Measurements from ENCODE around the gene TRIM41. TPM values are rescaled to one million over a fixed set of nuclear protein-coding genes. Genes with fewer than 3 reads are reported as not detected.
"Not testable (repeated sequence)": the region's sequence is repeated elsewhere in the genome, so short reads cannot be mapped to it uniquely, and the experiment has no call there.

Gene TRIM41
- total RNA-seq = 10 to 100 TPM; 40.0 to 44.7 TPM

DNA sequence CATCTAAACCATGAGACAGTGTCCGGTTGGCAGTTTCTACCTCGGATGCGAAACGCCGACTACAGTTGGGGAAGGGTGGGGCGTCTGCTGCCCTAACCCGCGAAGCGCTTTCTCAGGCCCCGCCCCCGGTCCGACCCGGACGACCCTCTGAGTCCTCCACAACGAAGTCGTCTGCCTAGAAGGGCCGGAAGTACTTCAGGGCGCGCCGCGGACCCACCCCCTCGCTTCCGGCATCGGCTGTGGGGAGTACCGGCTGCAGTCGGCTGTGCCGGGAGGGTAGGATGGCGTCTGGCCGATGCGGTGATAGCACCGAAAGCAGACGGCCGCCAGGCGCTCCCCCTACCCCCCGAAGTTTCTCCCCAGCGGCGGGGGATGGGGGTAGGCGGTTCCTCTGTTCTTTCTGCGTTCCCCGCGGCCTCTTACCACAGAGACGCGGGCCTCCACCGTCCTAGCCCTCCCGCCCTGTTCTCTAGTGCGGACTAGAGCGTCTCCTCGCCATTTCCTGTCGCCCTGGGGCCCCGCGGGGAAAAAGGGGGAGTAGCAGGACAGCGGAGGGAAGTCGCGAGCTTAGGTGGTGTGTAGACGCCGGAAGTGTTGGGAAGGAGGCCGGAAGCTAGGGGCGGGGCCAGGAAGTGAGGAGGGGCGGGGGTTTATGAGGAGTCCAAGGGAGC, at the start of gene TRIM41:
Gene TRIM41, plus strand, starts transcription at position 224 of the 671 bp plus-strand sequence. CDS start 719 bp downstream, outside the sequence.
- H3K4me1 Mint-ChIP-seq (ENCODE audit: low read depth) = peaks cover 68% of the 10 kb centered on the region
- no peaks in the 10 kb centered on the region for H3K9me3 Mint-ChIP-seq (ENCODE audit: insufficient read depth)
- peak; percentile 65 for ATAC-seq

DNA sequence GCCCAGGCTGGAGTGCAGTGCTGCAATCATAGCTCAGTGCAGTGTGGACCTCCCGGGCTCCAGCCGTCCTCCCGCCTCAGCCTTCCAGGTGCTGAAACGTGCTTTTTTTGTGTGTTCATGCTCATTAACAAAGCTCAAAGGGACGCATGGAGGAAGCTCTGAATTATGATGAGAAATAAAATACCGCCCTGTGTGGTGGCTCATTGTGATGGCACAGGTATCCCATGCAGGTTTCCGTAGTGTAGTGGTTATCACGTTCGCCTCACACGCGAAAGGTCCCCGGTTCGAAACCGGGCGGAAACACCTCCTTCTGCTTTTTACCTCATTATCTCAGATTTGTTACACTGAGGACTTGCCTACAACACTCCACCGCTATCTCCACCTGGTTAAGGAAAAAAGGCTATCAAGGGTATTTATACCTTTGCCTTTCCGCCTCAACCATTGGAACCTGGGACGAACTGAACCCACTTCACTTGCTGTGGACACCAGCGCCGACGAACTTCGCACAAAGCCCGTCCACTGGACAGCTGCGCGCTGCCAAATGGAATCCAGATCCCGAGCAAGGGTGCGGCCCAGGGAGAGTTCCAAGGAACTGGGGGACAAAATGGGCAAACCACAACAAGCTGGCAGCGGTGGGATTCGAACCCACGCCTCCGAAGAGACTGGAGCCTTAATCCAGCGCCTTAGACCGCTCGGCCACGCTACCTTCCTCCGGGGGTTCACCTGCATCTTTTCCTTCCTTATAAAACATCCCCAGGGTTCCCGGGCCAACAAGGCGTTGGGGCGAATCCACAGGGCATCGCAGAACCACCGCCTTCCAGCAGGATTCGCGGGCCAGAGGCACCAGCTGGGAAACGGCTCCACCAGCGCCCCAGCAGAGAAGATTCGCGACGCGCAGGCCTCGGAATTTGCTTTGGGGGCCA, 49.4 kb upstream of the TRIM41 start:
- peak overlapping the region; percentile 81 for H3K4me3 Mint-ChIP-seq
- no peaks in the 10 kb centered on the region for H3K9me3 Mint-ChIP-seq (ENCODE audit: insufficient read depth)
- peaks cover 6% of the 10 kb centered on the region for H3K36me3 Mint-ChIP-seq (ENCODE audit: low read depth)
- DNase-seq (peak; percentile 85), ATAC-seq (peak; percentile 79)
- POLR2A ChIA-PET = interaction anchor here (0.6 to 1.9 kb wide), 13 partner anchors 10 to 680 kb away, joined by 3 to 13 read pairs (median 4); no protein-coding TSS in a partner anchor
- peaks cover 28% of the 10 kb centered on the region for H3K27me3 Mint-ChIP-seq (ENCODE audit: low read depth)
- peak overlapping the region; percentile 96 for H3K27ac Mint-ChIP-seq
- CTCF ChIA-PET = interaction anchor here (0.6 to 3.1 kb wide), 7 partner anchors 10 to 64 kb away, joined by 3 to 25 read pairs (median 6); no protein-coding TSS in a partner anchor
- peaks cover 47% of the 10 kb centered on the region for H3K4me1 Mint-ChIP-seq (ENCODE audit: low read depth)

More for the DNA sequence above, at the start of gene TRIM41:
- ChIA-PET CTCF (interaction anchor here (0.6 to 2.1 kb wide), 9 partner anchors 16 to 1272 kb away, joined by 3 to 8 read pairs (median 4); partner anchors contain the start of gene RACK1), POLR2A (interaction anchor here (0.6 to 8.9 kb wide), 17 partner anchors 8 to 422 kb away, joined by 3 to 157 read pairs (median 4); partner anchors contain the start of genes RACK1 and TRIM52)
- peak within 1 kb of the TSS; percentile 99 for H3K4me3 Mint-ChIP-seq
- peaks cover 29% of the 10 kb centered on the region for H3K36me3 Mint-ChIP-seq (ENCODE audit: low read depth)
- peak; percentile 99 for DNase-seq
- peaks cover 1% of the 10 kb centered on the region for H3K27me3 Mint-ChIP-seq (ENCODE audit: low read depth)
- peak within 1 kb of the TSS; percentile 99 for H3K27ac Mint-ChIP-seq

DNA sequence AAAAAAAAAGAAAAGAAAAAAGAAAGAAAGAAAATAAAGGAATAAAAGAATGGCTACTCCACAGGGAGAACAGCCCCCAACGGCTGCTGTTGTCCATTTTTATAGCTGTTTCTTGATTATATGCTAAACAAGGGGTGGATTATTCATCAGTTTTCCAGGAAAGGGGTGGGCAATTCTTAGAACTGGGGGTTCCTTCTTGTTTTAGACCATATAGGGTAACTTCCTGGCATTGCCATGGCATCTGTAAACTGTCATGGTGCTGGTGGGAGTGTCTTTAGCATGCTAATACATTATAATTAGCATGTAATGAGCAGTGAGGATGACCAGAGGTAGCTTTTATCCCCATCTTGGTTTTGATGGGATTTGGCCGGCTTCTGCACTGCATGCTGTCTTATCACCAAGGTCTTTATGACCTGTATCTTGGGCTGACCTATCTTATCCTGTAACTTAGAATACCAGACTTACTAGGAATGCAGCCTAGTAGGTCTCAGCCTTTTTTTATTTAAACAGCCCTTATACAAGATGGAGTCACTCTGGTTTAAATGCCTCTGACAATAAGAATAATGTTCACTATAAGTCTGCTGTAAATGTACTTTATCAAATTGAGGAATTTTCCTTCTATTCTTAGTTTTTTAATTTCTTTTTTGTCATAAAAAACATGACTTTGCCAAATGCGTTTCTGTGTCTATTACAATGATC, 46.7 kb upstream of the TRIM41 start:
- ATAC-seq (no peak), DNase-seq (no peak)
- Mint-ChIP-seq H3K4me1 (ENCODE audit: low read depth) (peaks cover 21% of the 10 kb centered on the region), H3K4me3 (no peak overlapping the region), H3K27me3 (ENCODE audit: low read depth) (peaks cover 6% of the 10 kb centered on the region), H3K27ac (no peak overlapping the region), H3K36me3 (ENCODE audit: low read depth) (no peaks in the 10 kb centered on the region), H3K9me3 (ENCODE audit: insufficient read depth) (no peaks in the 10 kb centered on the region)
- ChIA-PET CTCF (no interaction called here), POLR2A (no interaction called here)

DNA sequence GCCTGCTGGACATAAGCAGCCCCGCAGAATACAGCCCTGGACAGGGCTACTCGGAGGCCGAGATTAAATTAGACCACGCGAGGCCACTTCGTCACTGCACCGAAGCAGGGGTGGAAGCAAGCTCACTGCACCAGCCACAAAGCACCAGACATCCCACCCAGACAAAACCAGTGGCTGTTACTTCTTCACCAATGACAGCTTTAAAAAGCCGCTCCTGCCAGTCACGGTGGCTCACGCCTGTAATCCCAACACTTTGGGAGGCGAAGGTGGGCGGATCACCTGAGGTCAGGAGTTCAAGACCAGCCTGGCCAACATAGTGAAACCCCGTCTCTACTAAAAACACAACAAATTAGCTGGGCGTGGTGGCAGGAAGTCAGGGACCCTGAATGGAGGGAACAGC, 45.5 kb upstream of the TRIM41 start:
- H3K27me3 Mint-ChIP-seq (ENCODE audit: low read depth) = not testable (repeated sequence)

DNA sequence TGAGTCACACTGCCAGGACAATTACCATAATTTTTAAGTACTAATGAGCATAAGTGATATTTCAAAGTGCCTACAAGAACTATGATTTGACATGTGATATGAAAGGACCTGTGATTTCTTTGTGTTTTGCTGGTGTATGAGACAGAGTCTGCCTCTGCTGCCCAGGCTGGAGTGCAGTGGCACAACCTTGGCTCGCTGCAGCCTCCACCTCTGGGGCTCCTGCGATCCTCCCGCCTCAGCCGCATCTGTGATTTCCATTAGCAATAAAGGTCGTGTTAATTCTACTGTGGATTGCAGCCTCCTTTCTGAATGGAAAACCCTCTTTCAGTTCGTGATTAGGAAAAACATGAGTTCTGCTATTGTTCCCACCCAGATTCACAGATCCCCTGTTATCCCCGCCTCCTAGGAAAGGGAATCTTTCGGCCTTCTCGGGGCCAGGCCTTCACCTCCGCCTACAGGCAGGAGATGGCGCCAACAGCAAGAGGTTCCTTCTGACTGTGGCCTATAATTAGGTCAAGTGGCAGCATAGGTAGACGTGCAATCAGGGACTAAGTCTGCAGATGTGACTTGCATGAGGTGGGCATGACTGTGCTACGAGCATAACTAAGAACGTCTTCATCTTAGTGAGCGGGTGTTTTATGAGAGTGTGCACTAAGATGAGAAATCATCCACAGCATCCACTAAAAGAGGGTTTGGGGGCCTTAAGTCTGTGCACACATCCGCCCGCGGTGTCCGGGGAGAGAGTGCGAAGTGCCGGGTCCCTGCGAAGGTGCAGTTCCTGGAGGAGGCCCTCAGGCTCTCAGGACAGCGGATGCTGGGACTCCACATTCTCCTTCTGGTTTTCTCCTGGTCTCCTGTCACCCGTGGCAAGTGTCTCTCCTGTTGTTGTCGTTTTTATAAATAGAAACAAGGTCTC, 41.2 kb upstream of the TRIM41 start:
- Mint-ChIP-seq H3K9me3 (ENCODE audit: insufficient read depth) (no peaks in the 10 kb centered on the region), H3K4me3 (no peak overlapping the region), H3K27me3 (ENCODE audit: low read depth) (no peaks in the 10 kb centered on the region), H3K4me1 (ENCODE audit: low read depth) (peaks cover 34% of the 10 kb centered on the region), H3K27ac (peak overlapping the region; percentile 15), H3K36me3 (ENCODE audit: low read depth) (no peaks in the 10 kb centered on the region)
- ChIA-PET CTCF (interaction anchor here (1.0 kb wide), 1 partner anchor 26 kb away, joined by 4 read pairs; no protein-coding TSS in a partner anchor), POLR2A (no interaction called here)
- DNase-seq (peak; percentile 77), ATAC-seq (peak; percentile 69)

More for the DNA sequence above, 45.5 kb upstream of the TRIM41 start:
- ATAC-seq; H3K27ac Mint-ChIP-seq; H3K4me3 Mint-ChIP-seq; H3K9me3 Mint-ChIP-seq (ENCODE audit: insufficient read depth); H3K36me3 Mint-ChIP-seq (ENCODE audit: low read depth); DNase-seq: not testable (repeated sequence)
- H3K4me1 Mint-ChIP-seq (ENCODE audit: low read depth) = peaks cover 23% of the 10 kb centered on the region
- CTCF ChIA-PET = interaction anchor here (1.1 kb wide), 1 partner anchor 9 kb away, joined by 6 read pairs; no protein-coding TSS in a partner anchor
- POLR2A ChIA-PET = interaction anchor here (0.8 kb wide), 1 partner anchor 46 kb away, joined by 3 read pairs; the partner anchor contains the start of gene TRIM41

DNA sequence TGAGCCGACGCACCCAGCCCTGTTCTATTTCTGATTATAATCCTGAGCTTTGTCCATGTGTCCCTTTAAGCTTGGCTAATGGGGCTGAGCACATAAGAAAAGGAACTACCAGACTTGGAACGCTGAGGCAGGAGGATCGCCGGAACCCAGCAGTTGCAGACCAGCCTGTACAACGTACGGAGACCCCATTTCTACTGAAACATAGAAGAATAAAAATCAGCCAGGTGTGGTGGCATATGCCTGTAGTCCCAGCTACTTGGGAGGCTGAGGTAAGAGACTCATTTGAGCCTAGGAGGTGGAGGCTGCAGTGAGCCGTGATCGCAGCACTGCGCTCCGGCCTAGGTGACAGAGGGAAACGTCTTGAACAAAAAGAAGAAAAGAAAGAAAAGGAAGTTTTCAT, 40.4 kb upstream of the TRIM41 start:
- peaks cover 38% of the 10 kb centered on the region for H3K4me1 Mint-ChIP-seq (ENCODE audit: low read depth)
- H3K4me3 Mint-ChIP-seq = peak overlapping the region; percentile 54
- no peaks in the 10 kb centered on the region for H3K36me3 Mint-ChIP-seq (ENCODE audit: low read depth)
- ChIA-PET POLR2A (no interaction called here), CTCF (interaction anchor here (1.0 kb wide), 1 partner anchor 25 kb away, joined by 4 read pairs; no protein-coding TSS in a partner anchor)
- H3K27me3 Mint-ChIP-seq (ENCODE audit: low read depth) = no peaks in the 10 kb centered on the region
- H3K27ac Mint-ChIP-seq = peak overlapping the region; percentile 56
- H3K9me3 Mint-ChIP-seq (ENCODE audit: insufficient read depth) = no peaks in the 10 kb centered on the region
- DNase-seq = no peak
- ATAC-seq = no peak

DNA sequence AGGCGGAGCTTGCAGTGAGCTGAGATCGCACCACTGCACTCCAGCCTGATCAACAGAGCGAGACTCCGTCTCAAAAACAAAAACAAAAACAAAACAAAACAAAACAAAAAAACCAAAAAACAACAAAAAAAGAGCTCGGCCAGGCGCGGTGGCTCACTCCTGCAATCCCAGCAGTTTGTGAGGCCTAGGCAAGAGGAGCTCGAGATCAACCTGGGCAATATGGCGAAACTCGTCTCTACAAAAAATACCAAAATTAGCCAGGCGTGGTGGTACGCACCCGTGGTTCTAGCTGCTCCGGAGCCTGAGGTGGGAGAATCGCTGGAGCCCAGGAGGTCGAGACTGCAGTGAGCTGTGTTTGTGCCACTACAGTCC, 38.2 kb upstream of the TRIM41 start:
- ATAC-seq (no peak), DNase-seq (no peak)
- no peaks in the 10 kb centered on the region for H3K9me3 Mint-ChIP-seq (ENCODE audit: insufficient read depth)
- ChIA-PET POLR2A (interaction anchor here (0.6 to 2.1 kb wide), 12 partner anchors 10 to 354 kb away, joined by 3 to 12 read pairs (median 3); partner anchors contain the start of genes RACK1, TRIM41 and TRIM52), CTCF (interaction anchor here (0.7 to 2.4 kb wide), 17 partner anchors 8 to 76 kb away, joined by 3 to 25 read pairs (median 4); partner anchors contain the start of genes TRIM41, TRIM52 and TRIM7)
- H3K27me3 Mint-ChIP-seq (ENCODE audit: low read depth) = no peaks in the 10 kb centered on the region
- H3K27ac Mint-ChIP-seq = peak overlapping the region; percentile 90
- peaks cover 49% of the 10 kb centered on the region for H3K4me1 Mint-ChIP-seq (ENCODE audit: low read depth)
- peaks cover 7% of the 10 kb centered on the region for H3K36me3 Mint-ChIP-seq (ENCODE audit: low read depth)
- H3K4me3 Mint-ChIP-seq = peak overlapping the region; percentile 84

DNA sequence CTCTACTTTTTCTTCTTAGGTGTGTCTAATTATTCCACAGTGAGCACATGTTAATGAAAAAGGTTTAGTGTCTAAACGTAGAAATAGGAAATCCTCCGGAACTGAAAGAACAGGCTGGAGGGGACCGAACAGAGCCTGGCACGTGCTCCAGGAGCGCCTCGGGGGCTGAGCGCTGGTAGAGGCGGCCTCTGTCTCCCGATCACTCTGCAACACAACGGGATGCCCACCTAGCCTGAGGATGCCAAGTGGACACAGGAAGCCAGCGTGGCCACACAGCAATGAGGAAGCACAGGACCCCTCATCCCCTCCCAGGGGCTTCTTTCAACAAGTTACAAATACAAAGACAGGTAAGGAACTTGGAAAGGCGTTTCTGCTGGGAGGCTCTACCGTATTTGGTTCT, 37.5 kb upstream of the TRIM41 start:
- H3K4me3 Mint-ChIP-seq = no peak overlapping the region
- peaks cover 55% of the 10 kb centered on the region for H3K4me1 Mint-ChIP-seq (ENCODE audit: low read depth)
- DNase-seq (no peak), ATAC-seq (no peak)
- ChIA-PET CTCF (interaction anchor here (0.8 to 2.4 kb wide), 6 partner anchors 13 to 70 kb away, joined by 3 to 25 read pairs (median 12); partner anchors contain the start of gene TRIM41), POLR2A (interaction anchor here (1.1 to 2.1 kb wide), 6 partner anchors 13 to 76 kb away, joined by 3 to 12 read pairs (median 6); partner anchors contain the start of genes TRIM41 and TRIM52)
- no peaks in the 10 kb centered on the region for H3K27me3 Mint-ChIP-seq (ENCODE audit: low read depth)
- no peak overlapping the region for H3K27ac Mint-ChIP-seq
- H3K9me3 Mint-ChIP-seq (ENCODE audit: insufficient read depth) = no peaks in the 10 kb centered on the region
- H3K36me3 Mint-ChIP-seq (ENCODE audit: low read depth) = peaks cover 7% of the 10 kb centered on the region

DNA sequence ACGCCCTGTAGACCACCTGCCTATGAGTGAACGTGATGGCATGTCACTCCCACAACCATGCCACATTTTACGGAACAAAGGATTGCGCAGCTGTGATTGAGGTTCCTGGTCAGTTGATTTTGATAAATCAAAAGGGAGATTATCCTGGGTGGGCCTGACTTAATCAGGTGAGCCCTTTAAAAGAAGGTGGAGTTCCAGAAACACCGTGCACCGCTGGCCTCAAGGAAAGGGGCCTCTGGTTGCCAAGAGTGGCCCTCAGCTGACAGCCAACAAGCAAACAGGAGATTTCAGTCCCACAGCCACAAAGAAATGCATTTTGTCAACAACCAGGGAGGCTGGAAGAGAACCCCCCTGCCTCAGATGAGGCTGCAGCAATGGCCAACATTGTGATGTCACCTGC, 37.1 kb upstream of the TRIM41 start:
- DNase-seq (no peak), ATAC-seq (no peak)
- Mint-ChIP-seq H3K4me1 (ENCODE audit: low read depth) (peaks cover 55% of the 10 kb centered on the region), H3K27me3 (ENCODE audit: low read depth) (no peaks in the 10 kb centered on the region), H3K36me3 (ENCODE audit: low read depth) (peaks cover 7% of the 10 kb centered on the region), H3K4me3 (no peak overlapping the region), H3K9me3 (ENCODE audit: insufficient read depth) (no peaks in the 10 kb centered on the region), H3K27ac (no peak overlapping the region)
- POLR2A ChIA-PET = interaction anchor here (1.9 kb wide), 1 partner anchor 37 kb away, joined by 10 read pairs; the partner anchor contains the start of gene TRIM41
- CTCF ChIA-PET = interaction anchor here (2.4 kb wide), 1 partner anchor 13 kb away, joined by 25 read pairs; no protein-coding TSS in a partner anchor

DNA sequence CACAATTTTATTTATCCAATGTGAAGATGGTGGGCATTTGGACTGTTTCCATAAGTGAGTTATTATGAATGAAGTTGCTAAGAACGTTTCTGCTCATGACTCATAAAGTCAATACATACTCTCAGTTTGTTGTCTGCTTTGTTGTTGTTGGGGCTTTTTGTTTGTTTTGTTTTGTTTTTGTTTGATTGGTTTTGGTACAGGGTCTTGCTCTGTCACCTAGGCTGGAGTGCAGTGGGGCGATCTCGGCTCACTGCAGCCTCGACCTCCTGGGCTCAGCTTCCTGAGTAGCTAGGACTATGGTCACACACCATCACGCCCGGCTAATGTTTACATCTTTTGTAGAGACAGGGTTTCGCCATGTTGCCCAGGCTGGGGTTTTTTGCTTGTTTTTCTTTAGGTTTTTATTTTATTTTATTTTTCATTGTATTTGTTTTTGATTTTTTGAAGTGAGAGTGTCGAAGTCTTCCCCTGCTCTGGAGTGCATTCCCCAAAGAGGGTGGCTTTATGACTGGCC, 36.0 kb upstream of the TRIM41 start:
- Mint-ChIP-seq H3K27me3 (ENCODE audit: low read depth) (no peaks in the 10 kb centered on the region), H3K4me1 (ENCODE audit: low read depth) (peaks cover 55% of the 10 kb centered on the region), H3K36me3 (ENCODE audit: low read depth) (peaks cover 11% of the 10 kb centered on the region), H3K4me3 (no peak overlapping the region), H3K27ac (no peak overlapping the region), H3K9me3 (ENCODE audit: insufficient read depth) (no peaks in the 10 kb centered on the region)
- DNase-seq = no peak
- no peak for ATAC-seq
- POLR2A ChIA-PET = interaction anchor here (1.2 kb wide), 1 partner anchor 42 kb away, joined by 4 read pairs; no protein-coding TSS in a partner anchor
- CTCF ChIA-PET = interaction anchor here (1.2 to 7.7 kb wide), 4 partner anchors 18 to 37 kb away, joined by 3 to 78 read pairs (median 8); partner anchors contain the start of gene TRIM7
